Sciatic nerve (tissue), 2 donors: ENCODE measurements around the gene SNX27. TPM values are rescaled to one million over a fixed set of nuclear protein-coding genes. Genes with fewer than 3 reads are reported as not detected.

Experiments used
- ATAC-seq: fragments of 200-7000 bp; cut with Tn5 transposase; one replicate; pipeline ENCODE4 v1.9.1; 2020; ENCODE audit warnings: mild to moderate bottlenecking, moderate library complexity
- DNase-seq: peaks from one replicate; pipeline ENCODE4 v3.0.0-alpha.2; 2020; ENCODE audit warnings: low spot score
- intact Hi-C: fragments of 100-400 bp; cut with DNase I; formaldehyde crosslinking; loops from one replicate; pipeline ENCODE4 v1.14.2; 2022
- total RNA-seq: library from RNA; stranded (reverse); fragmentation: NEBNext Ultra II Directional; extraction: Animal tissue kit (Norgen Biotek cat#: 25700); gene quantifications from one replicate; pipeline ENCODE4 v1.2.1, GENCODE V29; 2021
- donor health status: DM: no; HTN: no; CAD: no.
- donor health status: DM: no; HTN: no; CAD: no.

SNX27 gene
- total RNA-seq, 1 donor from 2014 or later: 60.4 TPM

GRCh38 chr1:151714820-151715725 is 103.2 kb downstream of the SNX27 start:
- no peak for DNase-seq
- no peak for ATAC-seq
- intact Hi-C loops: no loop called here

DNA sequence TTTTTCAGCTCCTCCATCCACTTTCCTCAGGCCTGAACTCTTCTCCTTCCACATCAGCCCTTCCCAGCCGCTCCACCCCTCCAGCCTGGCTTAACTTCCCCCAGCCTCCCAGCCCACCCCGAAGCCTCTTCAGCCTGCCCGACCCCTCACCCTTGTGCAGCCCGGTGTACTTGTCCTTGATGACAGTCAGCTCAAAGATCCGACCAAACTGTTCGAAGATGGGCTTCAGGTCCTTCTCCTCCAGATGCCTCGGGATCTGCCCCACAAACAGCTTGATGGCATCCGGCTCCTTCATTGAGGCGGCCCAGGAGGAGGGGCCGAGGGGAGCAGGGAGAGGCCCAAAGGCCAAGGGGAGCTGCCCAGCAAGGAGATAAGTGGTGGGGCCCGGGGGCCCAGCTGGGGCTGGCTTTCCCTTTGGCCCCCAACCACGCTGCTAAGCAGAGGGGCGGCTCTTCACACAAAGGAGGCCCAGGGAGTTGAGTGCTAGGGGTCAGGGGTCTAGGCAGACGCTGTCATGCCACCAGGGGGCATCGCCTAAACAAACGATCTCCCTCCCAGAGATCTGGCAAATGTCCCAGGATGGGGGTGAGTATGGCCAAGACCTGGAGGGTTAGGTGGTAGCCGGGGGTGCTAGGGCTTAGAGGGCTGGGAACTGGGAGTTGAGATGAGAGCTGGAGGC is 104.0 kb downstream of the SNX27 start:
- ATAC-seq: no peak
- intact Hi-C loops: no loop called here
- no peak for DNase-seq

DNA sequence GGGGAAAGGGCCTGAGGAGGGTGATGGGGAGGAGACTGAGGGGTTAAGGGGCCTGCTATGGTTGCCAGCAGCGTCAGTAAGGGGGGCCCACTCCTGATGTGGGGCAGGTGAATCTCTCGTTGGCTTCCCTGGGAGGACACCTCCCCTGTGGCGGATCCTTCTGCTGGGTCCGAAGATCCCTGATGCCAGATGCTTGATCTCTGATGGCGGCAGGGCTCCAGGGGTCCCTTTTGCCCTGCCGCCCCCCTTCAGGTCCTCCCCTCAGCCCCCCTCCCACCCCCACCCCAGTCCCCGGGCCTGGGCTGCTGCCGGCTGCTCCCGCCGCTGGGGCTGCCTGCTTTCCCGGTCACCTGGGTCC is 104.5 kb downstream of the SNX27 start:
- no peak for ATAC-seq
- DNase-seq: no peak
- intact Hi-C loops: no loop called here

DNA sequence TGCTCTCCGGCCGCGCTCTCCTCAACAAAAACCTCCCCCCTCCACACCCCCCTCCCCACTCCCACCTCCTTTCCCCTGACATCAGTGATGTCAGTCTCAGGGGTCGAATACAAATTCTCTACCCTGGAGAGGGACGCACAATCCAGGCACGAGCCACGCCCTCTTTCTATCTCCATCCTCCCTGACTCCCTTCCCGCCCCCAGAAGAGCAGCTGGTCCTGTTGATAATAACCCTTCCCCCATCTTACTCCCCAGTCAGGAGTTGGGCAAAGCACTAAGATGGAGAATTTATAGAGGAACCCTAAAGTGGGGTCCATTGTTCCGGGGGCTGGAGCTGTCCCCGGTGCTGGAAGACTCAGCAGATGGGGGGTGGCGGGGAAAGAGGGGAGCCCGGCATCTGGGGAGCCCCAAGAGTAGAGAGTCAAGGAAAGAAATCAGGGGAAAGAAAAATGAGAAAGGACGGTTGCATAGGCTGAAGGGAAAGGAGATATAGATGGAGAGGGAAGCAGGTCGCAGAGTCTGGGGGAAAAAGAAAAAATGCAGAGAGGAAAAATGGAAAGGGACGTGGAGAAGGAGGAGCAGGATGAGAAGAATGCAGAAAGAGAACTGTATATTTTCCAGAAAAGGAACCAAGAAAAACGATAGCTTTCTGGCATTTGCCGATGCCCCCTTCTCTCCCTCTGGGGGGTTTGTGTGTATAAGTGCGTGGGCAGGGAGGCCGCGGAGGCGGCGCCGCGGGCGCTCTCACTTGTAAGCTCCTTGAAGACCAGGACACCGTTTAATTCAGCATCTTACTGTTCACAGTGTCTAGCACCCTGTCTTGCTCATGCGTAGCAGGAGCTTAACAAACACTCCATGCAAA is 105.2 kb downstream of the SNX27 start, which contains the start of gene CELF3:
Gene CELF3 (minus strand): TSS at position 33 of the 861 bp plus-strand sequence. CDS start 783 bp downstream, outside the sequence.
- DNase-seq (no peak), ATAC-seq (no peak)
- intact Hi-C loops: no loop called here

GRCh38 chr1:151718011-151718431 is 106.2 kb downstream of the SNX27 start:
- intact Hi-C loops: no loop called here
- DNase-seq: no peak
- no peak for ATAC-seq

GRCh38 chr1:151718666-151719065 is 106.8 kb downstream of the SNX27 start:
- DNase-seq: no peak
- ATAC-seq: no peak
- intact Hi-C loops: no loop called here

- intact Hi-C loops: no loop called here
- ATAC-seq: no peak
- DNase-seq: no peak
These were observed 108.3 kb downstream of the SNX27 start for GRCh38 chr1:151720125-151720524.

DNA sequence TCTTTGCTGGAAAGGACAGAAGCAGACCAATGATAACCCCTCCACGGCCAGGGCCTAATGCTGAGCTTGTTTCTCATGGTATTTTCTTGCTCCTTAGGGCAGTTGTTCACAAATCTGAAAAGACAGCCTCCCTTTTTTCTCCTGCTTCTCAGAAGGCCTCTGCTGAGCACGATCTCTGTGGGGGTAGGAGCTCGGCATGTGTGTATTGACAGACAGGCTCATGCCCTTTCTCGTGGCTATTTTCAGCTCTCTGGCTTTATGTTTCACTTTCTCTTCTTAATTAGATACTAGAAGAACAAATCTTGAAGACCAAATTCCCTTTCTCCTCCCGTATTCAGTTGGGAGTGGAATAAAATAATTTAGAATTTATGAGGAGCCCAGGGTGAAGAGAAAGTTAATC is 108.7 kb downstream of the SNX27 start:
- intact Hi-C loops: no loop called here
- ATAC-seq: peak; percentile 63
- no peak for DNase-seq

GRCh38 chr1:151720974-151721787 is 109.3 kb downstream of the SNX27 start, which contains the start of gene RIIAD1:
RIIAD1 (plus strand) TSS chr1:151721522; CDS start chr1:151721537, 15 bp downstream.
- ATAC-seq (peak; percentile 91), DNase-seq (no peak)
- intact Hi-C loops: no loop called here

DNA sequence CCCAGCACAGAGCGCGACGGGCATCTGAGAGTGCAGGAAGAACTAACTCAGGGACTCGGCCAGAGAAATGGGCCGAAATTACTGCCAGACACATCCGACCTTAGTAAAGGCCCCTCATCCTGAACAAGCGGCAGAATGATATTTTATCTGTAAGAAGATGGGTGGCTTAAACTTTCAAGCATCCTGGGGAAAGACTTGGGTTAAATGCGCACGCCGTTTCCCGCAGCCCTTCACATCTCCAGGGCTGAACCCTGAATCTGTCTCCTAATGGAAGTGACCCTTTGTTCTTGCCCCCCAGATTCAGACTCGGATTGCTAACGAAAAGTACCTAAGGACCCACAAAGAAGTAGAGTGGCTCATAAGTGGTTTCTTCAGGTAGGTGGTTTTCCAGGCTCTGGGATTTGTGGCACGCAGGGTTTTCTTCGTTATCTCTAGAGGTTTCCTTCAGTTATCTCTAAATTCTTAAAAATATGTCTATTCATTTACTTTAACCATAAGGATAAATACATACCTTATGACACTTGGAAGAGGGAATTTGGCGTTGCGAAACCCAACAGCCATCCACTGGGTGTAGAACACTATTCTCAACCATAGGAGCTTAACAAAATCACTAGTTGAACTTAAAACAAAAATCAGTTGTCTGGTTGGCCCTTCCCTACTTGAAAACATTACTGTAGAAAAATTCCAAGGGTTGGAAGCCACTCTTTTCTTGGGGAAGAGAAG is 110.1 kb downstream of the SNX27 start:
- no peak for ATAC-seq
- no peak for DNase-seq
- intact Hi-C loops: no loop called here

GRCh38 chr1:151723726-151724370 is 112.0 kb downstream of the SNX27 start:
- intact Hi-C loops: no loop called here
- ATAC-seq (no peak), DNase-seq (no peak)

GRCh38 chr1:151728151-151729054 is 116.6 kb downstream of the SNX27 start:
- ATAC-seq (peak; percentile 66), DNase-seq (no peak)
- intact Hi-C loops: no loop called here

DNA sequence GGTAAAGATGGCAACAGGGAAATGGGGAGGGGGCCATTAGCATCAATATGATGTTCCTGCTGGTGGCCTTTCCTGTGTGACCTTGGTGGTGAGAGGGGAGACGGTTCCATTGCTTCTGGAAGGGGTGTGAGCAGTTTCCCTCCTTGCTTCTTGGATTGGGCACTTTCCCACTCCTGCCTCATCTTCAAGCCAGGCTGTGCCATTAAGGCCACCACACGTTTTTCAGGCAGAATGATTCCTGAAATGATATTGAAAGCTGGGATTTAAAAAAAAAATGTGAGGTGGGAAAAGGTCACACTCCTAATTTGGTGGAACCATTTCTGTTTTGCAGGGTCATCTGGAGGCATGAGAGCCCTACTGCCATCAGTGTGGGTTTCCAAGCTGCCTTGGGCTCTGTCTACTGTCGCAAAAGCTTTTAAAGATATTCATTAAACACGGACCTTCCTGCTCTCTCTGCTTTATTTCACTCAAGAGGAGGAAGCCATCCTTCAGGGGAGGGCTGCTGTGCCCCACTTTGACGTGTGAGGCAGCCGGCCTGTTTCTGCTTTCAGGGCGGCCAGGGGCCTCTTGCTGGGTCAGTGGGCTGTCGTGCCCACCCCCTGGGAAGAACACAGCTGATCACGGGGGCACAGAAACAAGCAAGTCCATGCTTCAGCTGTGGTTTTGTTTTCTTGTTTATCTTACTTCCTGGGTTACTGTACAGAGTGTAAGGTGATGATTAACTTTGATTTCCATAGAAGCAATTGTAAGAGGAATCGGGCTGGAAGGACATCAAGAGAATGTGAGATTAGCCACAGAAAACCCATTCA is 117.5 kb downstream of the SNX27 start:
- DNase-seq (no peak), ATAC-seq (no peak)
- intact Hi-C loops: no loop called here

DNA sequence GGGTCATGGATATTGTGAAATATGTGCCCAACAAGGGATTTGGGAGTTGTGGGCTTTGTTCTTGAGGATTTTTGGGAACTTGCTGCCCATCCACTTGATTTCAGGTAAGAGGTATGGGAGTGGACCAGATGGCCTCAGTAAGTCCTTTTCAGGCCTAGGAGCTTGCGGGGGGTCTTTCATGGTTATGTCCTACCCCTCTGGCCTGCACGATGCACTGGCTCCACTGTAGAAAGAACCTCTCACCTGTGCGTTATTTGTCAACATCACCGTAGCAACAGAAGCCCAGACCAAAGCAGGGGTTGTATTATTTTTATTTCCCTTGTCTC is 118.1 kb downstream of the SNX27 start:
- ATAC-seq (no peak), DNase-seq (no peak)
- intact Hi-C loops: loop anchor here (10.0 kb wide), 2 partner anchors 135 to 205 kb away; no protein-coding TSS in a partner anchor

- intact Hi-C loops: loop anchor here (10.0 kb wide), 2 partner anchors 138 to 208 kb away; no protein-coding TSS in a partner anchor
- DNase-seq (no peak), ATAC-seq (no peak)
These were observed 121.3 kb downstream of the SNX27 start for GRCh38 chr1:151733126-151733525.
